HL-60/S4 treated with retinoic acid at 250 ng/mL for 4 days and 3 days (cell line): ENCODE data around the gene PREX1.

Experiments
- in situ Hi-C: fragments of 300-500 bp; cut with MboI; formaldehyde crosslinking; loops from 2 replicates; pipeline ENCODE4 v1.7.0; 2022; ENCODE audit warnings: low sequenced_read_pairs

Gene PREX1

GRCh38 chr20:48721324-48722001 lies 106.3 kb downstream of the PREX1 start:
- in situ Hi-C loops: no loop called here

GRCh38 chr20:48720256-48720985 lies 107.4 kb downstream of the PREX1 start:
- in situ Hi-C loops: no loop called here

- in situ Hi-C loops: no loop called here
These were observed 108.1 kb downstream of the PREX1 start for GRCh38 chr20:48719598-48720255.

- in situ Hi-C loops: no loop called here
These were observed 108.8 kb downstream of the PREX1 start for GRCh38 chr20:48718786-48719578.

GRCh38 chr20:48717680-48718223 lies 110.0 kb downstream of the PREX1 start:
- in situ Hi-C loops: no loop called here

- in situ Hi-C loops: no loop called here
These were observed 110.6 kb downstream of the PREX1 start for GRCh38 chr20:48717095-48717672.

GRCh38 chr20:48716541-48716940 lies 111.3 kb downstream of the PREX1 start:
- in situ Hi-C loops: no loop called here

- in situ Hi-C loops: no loop called here
These were observed 111.7 kb downstream of the PREX1 start for GRCh38 chr20:48716086-48716485.

- in situ Hi-C loops: no loop called here
These were observed 113.0 kb downstream of the PREX1 start for GRCh38 chr20:48714764-48715163.

- in situ Hi-C loops: no loop called here
These were observed 115.9 kb downstream of the PREX1 start for GRCh38 chr20:48711696-48712464.

GRCh38 chr20:48711044-48711428 lies 116.8 kb downstream of the PREX1 start:
- in situ Hi-C loops: no loop called here

- in situ Hi-C loops: no loop called here
These were observed 117.3 kb downstream of the PREX1 start for GRCh38 chr20:48710341-48711043.

- in situ Hi-C loops: no loop called here
These were observed 118.1 kb downstream of the PREX1 start for GRCh38 chr20:48709744-48710143.

GRCh38 chr20:48709058-48709691 lies 118.6 kb downstream of the PREX1 start:
- in situ Hi-C loops: no loop called here

GRCh38 chr20:48708630-48709029 lies 119.2 kb downstream of the PREX1 start:
- in situ Hi-C loops: no loop called here

- in situ Hi-C loops: no loop called here
These were observed 119.7 kb downstream of the PREX1 start for GRCh38 chr20:48708116-48708515.

GRCh38 chr20:48706710-48707365 lies 121.0 kb downstream of the PREX1 start:
- in situ Hi-C loops: no loop called here

GRCh38 chr20:48706116-48706656 lies 121.6 kb downstream of the PREX1 start:
- in situ Hi-C loops: no loop called here
